Adrenal gland (tissue), 12 donors: Measurements from ENCODE around the gene GTF2F2. TPM values are rescaled to one million over a fixed set of nuclear protein-coding genes. Genes with fewer than 3 reads are reported as not detected.
A peak's percentile ranks its signal among the peaks of the same experiment; 100 is the strongest.

Source experiments
- DNase-seq, 7 donors: peaks; one replicate each; pipeline ENCODE4 v3.0.0-alpha.2; 2019 to 2020
- H3K27ac ChIP-seq, 5 donors: fragments of 200-600 bp; sonication (generic) in 4 of 5; 1 replicate in 3 of 5; 2 replicates in 2 of 5; pipeline versions ENCODE4 v1.5.1 to v1.8.0; 2016 to 2020; ENCODE audit warnings: mild to moderate bottlenecking in 1 of 5
- H3K27me3 ChIP-seq: fragments of 200-600 bp; 2 replicates; pipeline ENCODE4 v1.8.0; 2021
- H3K36me3 ChIP-seq, 2 donors: fragments of 200-600 bp; replicated peaks in 1 of 2; 1 replicate in 1 of 2; 2 replicates in 1 of 2; pipeline versions ENCODE4 v1.5.1 to v1.8.0; 2018 to 2022
- H3K4me1 ChIP-seq, 2 donors: fragments of 200-600 bp; replicated peaks in 1 of 2; 1 replicate in 1 of 2; 2 replicates in 1 of 2; pipeline versions ENCODE4 v1.5.1 to v1.8.0; 2018 to 2021
- H3K4me3 ChIP-seq, 4 donors: fragments of 200-600 bp; sonication (generic) in 3 of 4; one replicate each; pipeline ENCODE4 v1.5.1; 2016 to 2018
- H3K9me3 ChIP-seq, 3 donors: fragments of 200-600 bp; sonication (generic) in 1 of 3; replicated peaks in 1 of 3; 1 replicate in 2 of 3; 2 replicates in 1 of 3; pipeline versions ENCODE4 v1.5.1 to v1.8.0; 2016 to 2021
- CTCF ChIP-seq, 6 experiments: fragments of 450-650 bp in 4 of 6; fragments of 200-600 bp in 2 of 6; sonication (generic) in 1 of 6; IDR thresholded peaks; 1 replicate in 5 of 6; 2 replicates in 1 of 6; pipeline versions ENCODE4 v1.5.1 to v1.8.0; 2016 to 2021; ENCODE audit warnings: antibody characterized with exemption in 6 of 6, mild to moderate bottlenecking in 2 of 6, moderate library complexity in 1 of 6
- POLR2A ChIP-seq, 2 donors: fragments of 450-650 bp; IDR thresholded peaks; one replicate each; pipeline ENCODE4 v1.6.1; 2017; ENCODE audit warnings: antibody characterized with exemption in 2 of 2, mild to moderate bottlenecking in 2 of 2, moderate library complexity in 1 of 2
- WGBS, 4 donors: extraction: QIAGEN DNeasy Blood & Tissue Kit in 2 of 4; methylation state at CpG; one replicate each; pipeline versions ENCODE4 v1.1.5 to v1.1.7; 2013 to 2017; 5-methylcytosine and 5-hydroxymethylcytosine counted together
- intact Hi-C, 2 donors: fragments of 100-400 bp; cut with DNase I; formaldehyde crosslinking; loops; one replicate each; pipeline versions ENCODE4 v1.14.1 to v1.15.0; 2022 to 2023
- polyA plus RNA-seq, 3 donors: library from polyadenylated mRNA; stranded (reverse); fragments of 200-250 nt in 2 of 3; fragments of 350-450 nt in 1 of 3; fragmentation: Illumina TruSeq in 1 of 3; extraction: RNeasy Lipid Tissue Mini Kit (QIAGEN cat#74804) in 1 of 3; gene quantifications; one replicate each; pipeline ENCODE4 v1.2.3, GENCODE V29; 2013 to 2014
- total RNA-seq, 9 donors: library from RNA; depleted of rRNA in 4 of 9; stranded (reverse); fragments of >200 nt in 4 of 9; fragments of 120-200 nt in 1 of 9; fragmentation: NEBNext Ultra II Directional in 1 of 9; extraction: Animal tissue kit (Norgen Biotek cat#: 25700) in 1 of 9; gene quantifications; one replicate each; pipeline versions ENCODE4 v1.1.0 to v1.2.4, GENCODE V29; 2013 to 2023
- donor health status: healthy with polysubstance abuse.
- donor health status: Bipolar disorder and iron deficiency.
- donor health status: DM: yes; HTN: yes; CAD: no.
- donor health status: DM: no; HTN: no; CAD: no.
- donor health status: DM: no; HTN: no; CAD: no.
- donor health status: DM: yes; HTN: yes; CAD: no.

The GTF2F2 gene
- total and polyA plus RNA-seq, 12 donors: 11.4 to 34.4 (median 23.0) TPM

DNA sequence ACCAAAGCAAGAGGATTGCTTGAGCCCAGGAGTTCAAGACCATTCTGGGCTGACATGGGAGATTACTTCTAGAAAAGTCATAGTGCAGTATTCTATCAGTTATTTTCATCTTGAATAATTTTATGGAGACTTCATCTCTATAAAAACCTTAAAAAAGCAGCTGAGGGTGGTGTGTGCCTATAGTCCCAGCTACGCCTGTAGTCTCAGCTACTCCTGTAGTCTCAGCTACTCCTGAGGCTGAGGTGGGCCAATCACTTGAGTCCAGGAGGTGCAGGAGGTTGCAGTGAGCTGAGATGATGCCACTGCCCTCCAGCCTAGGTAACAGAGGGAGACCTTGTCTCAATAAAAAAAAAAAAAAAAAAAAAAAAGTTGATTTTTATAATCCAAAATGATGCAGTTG lies 102.6 kb downstream of the GTF2F2 start:
- intact Hi-C loops: no loop called here
- H3K9me3 ChIP-seq: no peaks in the 10 kb centered on the region
- no peaks in the 10 kb centered on the region for H3K27me3 ChIP-seq
- H3K4me3 ChIP-seq: no peak overlapping the region
- 94 to 100% (median 99%) methylated on average over 1 of the region's 1 CpG for WGBS, 4 donors
- no peak for DNase-seq
- peak overlapping the region in 3 of 5 donors; percentile 9 to 62 (median 62) for H3K27ac ChIP-seq
- H3K36me3 ChIP-seq: no peaks in the 10 kb centered on the region
- no peak for TF ChIP-seq POLR2A (IDR thresholded peaks at IDR 0.05)
- TF ChIP-seq CTCF (IDR thresholded peaks at IDR 0.05): no peak
- peaks cover 15 to 48% of the 10 kb centered on the region in 2 donors for H3K4me1 ChIP-seq

GRCh38 chr13:45224176-45224575 lies 103.9 kb downstream of the GTF2F2 start:
- DNase-seq: peak in 1 of 7 donors; percentile 21
- Histone ChIP-seq H3K27me3 (no peaks in the 10 kb centered on the region), H3K4me1 (peaks cover 15 to 43% of the 10 kb centered on the region in 2 donors), H3K27ac (peak overlapping the region in 2 of 5 donors; percentile 2), H3K36me3 (no peaks in the 10 kb centered on the region), H3K9me3 (no peaks in the 10 kb centered on the region), H3K4me3 (no peak overlapping the region)
- TF ChIP-seq POLR2A (IDR thresholded peaks at IDR 0.05): no peak
- no peak for TF ChIP-seq CTCF (IDR thresholded peaks at IDR 0.05)
- intact Hi-C loops: no loop called here

- Histone ChIP-seq H3K27me3 (no peaks in the 10 kb centered on the region), H3K27ac (peak overlapping the region in 4 of 5 donors; percentile 16 to 40 (median 28)), H3K4me1 (peaks cover 10 to 32% of the 10 kb centered on the region in 2 donors), H3K36me3 (no peaks in the 10 kb centered on the region), H3K9me3 (no peaks in the 10 kb centered on the region), H3K4me3 (no peak overlapping the region)
- peak in 4 of 7 donors; percentile 31 to 65 (median 43) for DNase-seq
- intact Hi-C loops: no loop called here
- TF ChIP-seq POLR2A (IDR thresholded peaks at IDR 0.05): no peak
- no peak for TF ChIP-seq CTCF (IDR thresholded peaks at IDR 0.05)
- WGBS, 4 donors: 56 to 71% (median 69%) methylated on average over 4 of the region's 4 CpGs
Measured at GRCh38 chr13:45225370-45225769, 105.1 kb downstream of the GTF2F2 start.

DNA sequence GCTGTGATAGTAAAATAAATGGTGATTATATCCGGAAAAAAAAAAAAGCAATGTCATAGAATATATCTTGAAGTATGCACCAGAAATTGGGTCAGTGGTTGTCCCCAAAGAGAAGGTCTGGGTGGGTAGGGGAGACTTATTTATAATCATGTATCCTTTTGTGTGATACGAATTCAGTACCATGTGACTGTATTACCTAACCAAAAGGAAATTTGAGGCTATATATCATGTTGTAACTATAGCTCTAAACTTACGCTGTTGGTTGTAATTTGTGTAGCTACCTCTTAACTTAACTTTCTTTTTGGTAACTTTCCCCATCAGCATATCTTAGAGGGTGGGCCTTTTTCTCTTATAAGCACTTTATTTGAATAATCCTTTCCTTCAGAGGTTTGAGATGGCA lies 105.7 kb downstream of the GTF2F2 start:
- H3K4me3 ChIP-seq: no peak overlapping the region
- WGBS, 4 donors: 55 to 70% (median 64%) methylated on average over 3 of the region's 3 CpGs
- H3K36me3 ChIP-seq: no peaks in the 10 kb centered on the region
- no peak for DNase-seq
- H3K27me3 ChIP-seq: no peaks in the 10 kb centered on the region
- no peaks in the 10 kb centered on the region for H3K9me3 ChIP-seq
- intact Hi-C loops: no loop called here
- no peak for TF ChIP-seq CTCF (IDR thresholded peaks at IDR 0.05)
- TF ChIP-seq POLR2A (IDR thresholded peaks at IDR 0.05): no peak
- peak overlapping the region in 3 of 5 donors; percentile 16 to 40 (median 27) for H3K27ac ChIP-seq
- peaks cover 10 to 31% of the 10 kb centered on the region in 2 donors for H3K4me1 ChIP-seq
